AG09309 (cell line): ENCODE results near the gene SLC12A7.

Experiments
- DNase-seq: peaks from one replicate; pipeline ENCODE4 v3.0.0-alpha.2; 2010; ENCODE audit warnings: low read depth
- H3K4me3 ChIP-seq: 2 replicates; pipeline ENCODE4 v1.5.1; 2011; ENCODE audit warnings: mild to moderate bottlenecking, low read depth, low read length, moderate library complexity; ENCODE audit not compliant: control insufficient read depth
- CTCF ChIP-seq: IDR thresholded peaks from 2 replicates; pipeline ENCODE4 v1.5.1; 2011; ENCODE audit warnings: mild to moderate bottlenecking, low read depth, low read length, inconsistent platforms; ENCODE audit not compliant: insufficient read depth, control insufficient read depth; ENCODE audit errors: missing control alignments

SLC12A7 gene

GRCh38 chr5:1034421-1034905 lies 77.4 kb downstream of the SLC12A7 start:
- no peak overlapping the region for H3K4me3 ChIP-seq
- no peak for DNase-seq
- no peak for TF ChIP-seq CTCF

- no peak for TF ChIP-seq CTCF
- H3K4me3 ChIP-seq = no peak overlapping the region
- no peak for DNase-seq
Measured at GRCh38 chr5:1033606-1034420, 78.0 kb downstream of the SLC12A7 start.

GRCh38 chr5:1033178-1033577 lies 78.7 kb downstream of the SLC12A7 start:
- H3K4me3 ChIP-seq = no peak overlapping the region
- no peak for DNase-seq
- TF ChIP-seq CTCF = no peak

GRCh38 chr5:1032551-1033027 lies 79.3 kb downstream of the SLC12A7 start:
- DNase-seq = no peak
- no peak for TF ChIP-seq CTCF
- no peak overlapping the region for H3K4me3 ChIP-seq

- TF ChIP-seq CTCF = no peak
- H3K4me3 ChIP-seq = no peak overlapping the region
- DNase-seq = no peak
Measured at GRCh38 chr5:1032011-1032410, 79.9 kb downstream of the SLC12A7 start.

- no peak for TF ChIP-seq CTCF
- H3K4me3 ChIP-seq = no peak overlapping the region
- DNase-seq = no peak
Measured at GRCh38 chr5:1031306-1031959, 80.4 kb downstream of the SLC12A7 start.
